ENCODE measurements around the gene SLC9A8. TPM values are rescaled to one million over a fixed set of nuclear protein-coding genes. Genes with fewer than 3 reads are reported as not detected.

SLC9A8 gene
- total RNA-seq: 8.6 and 9.3 TPM in 2 replicates

GRCh38 chr20:49812507-49813304 lies at the start of gene SLC9A8:
SLC9A8 (plus strand) TSS chr20:49812828; CDS start chr20:49812923, 95 bp downstream.

GRCh38 chr20:49915380-49916145 lies 102.9 kb downstream of the SLC9A8 start, which contains the start of gene SPATA2:
SPATA2 (minus strand) TSS chr20:49915529; CDS start chr20:49908490, 7,039 bp downstream.

GRCh38 chr20:49936153-49937026 lies 123.8 kb downstream of the SLC9A8 start, which contains the start of gene RNF114:
RNF114 (plus strand) TSS chr20:49936397; CDS start chr20:49936413, 16 bp downstream.

Other genes with a start within 250 kb of the SLC9A8 start
- gene PTGIS, start 244.7 kb upstream of the SLC9A8 start, total RNA-seq: 193 and 321 TPM in 2 replicates
- gene B4GALT5, start 99.0 kb upstream of the SLC9A8 start, total RNA-seq: 14.7 and 19.8 TPM in 2 replicates
- gene SPATA2, start 102.7 kb downstream of the SLC9A8 start, total RNA-seq: 1.1 and 1.2 TPM in 2 replicates
- gene RNF114, start 123.6 kb downstream of the SLC9A8 start, total RNA-seq: 54.9 and 61.2 TPM in 2 replicates
- 0.68 and 0.79 TPM in 2 replicates for gene SNAI1, start 170.2 kb downstream of the SLC9A8 start, total RNA-seq

Measured in aortic smooth muscle cell (primary cell).